Endothelial cell of umbilical vein (primary cell): ENCODE data around the gene AP4B1. TPM values are rescaled to one million over a fixed set of nuclear protein-coding genes. Genes with fewer than 3 reads are reported as not detected.

Source experiments
- BruUV-seq: library from RNA; stranded (reverse); fragments of 400-500 nt; replicated peaks from 2 replicates; lab custom pipeline; 2021; lab: Mats Ljungman, UMichigan
- CTCF ChIA-PET: fragments of 300-600, 350-600 bp; sonication (Branson Sonifier 250); formaldehyde crosslinking; loops from one replicate; lab custom pipeline; 2021; ENCODE audit warnings: antibody characterized with exemption, inconsistent platforms; lab: Charles Lee
- POLR2A ChIA-PET: fragments of 300-600, 350-600 bp; sonication (Branson Sonifier 250); formaldehyde crosslinking; loops from one replicate; lab custom pipeline; 2021; ENCODE audit warnings: antibody characterized with exemption, inconsistent platforms; lab: Charles Lee
- DNase-seq: peaks from one replicate; pipeline ENCODE4 v3.0.0-alpha.2; 2011; ENCODE audit warnings: low read depth, low spot score
- FAIRE-seq: peaks from 2 replicates; lab custom pipeline; 2011; peaks lifted over from hg19 to GRCh38; lab: Jason Lieb, UNC
- H2AFZ ChIP-seq: 2 replicates; pipeline ENCODE4 v1.6.0; 2012; ENCODE audit warnings: low read depth, low read length, control low read depth, inconsistent platforms
- H3K27ac ChIP-seq: 2 replicates; pipeline ENCODE4 v1.5.1; 2011; ENCODE audit warnings: low read depth, mild to moderate bottlenecking, control low read depth, low read length, moderate library complexity; ENCODE audit not compliant: insufficient read depth
- H3K27me3 ChIP-seq, 2 experiments: 2 replicates each; pipeline versions ENCODE4 v1.6.0 to v1.6.1; 2011; ENCODE audit warnings: low read length in 2 of 2, mixed read lengths in 1 of 2; ENCODE audit not compliant: control insufficient read depth in 2 of 2, insufficient read depth in 2 of 2
- H3K36me3 ChIP-seq, 2 experiments: 2 replicates in 1 of 2; 3 replicates in 1 of 2; pipeline ENCODE4 v1.5.1; 2011; ENCODE audit warnings: low read length in 2 of 2, mild to moderate bottlenecking in 1 of 2, moderate library complexity in 1 of 2; ENCODE audit not compliant: control insufficient read depth in 2 of 2, insufficient read depth in 2 of 2; ENCODE audit errors: extremely low read depth in 1 of 2
- H3K4me1 ChIP-seq: 3 replicates; pipeline ENCODE4 v1.5.1; 2011; ENCODE audit warnings: mild to moderate bottlenecking, low read length; ENCODE audit not compliant: control insufficient read depth, insufficient read depth; ENCODE audit errors: extremely low read depth
- H3K4me2 ChIP-seq: 2 replicates; pipeline ENCODE4 v1.6.1; 2011; ENCODE audit warnings: low read length, control low read depth, mixed read lengths; ENCODE audit not compliant: insufficient read depth
- H3K4me3 ChIP-seq, 3 experiments: fragments of 200-600 bp in 1 of 3; sonication (generic), shearing (Covaris generic) in 1 of 3; replicated peaks in 1 of 3; 2 replicates each; pipeline ENCODE4 v1.5.1; 2011 to 2016; ENCODE audit warnings: control low read depth in 3 of 3, low read length in 3 of 3, mild to moderate bottlenecking in 2 of 3, inconsistent platforms in 1 of 3, low read depth in 1 of 3, moderate library complexity in 1 of 3; ENCODE audit not compliant: insufficient read depth in 1 of 3
- H3K79me2 ChIP-seq: 2 replicates; pipeline ENCODE4 v1.6.0; 2012; ENCODE audit warnings: low read length, inconsistent platforms; ENCODE audit not compliant: control insufficient read depth, insufficient read depth
- H3K9ac ChIP-seq: replicated peaks from 2 replicates; pipeline ENCODE3; 2011; ENCODE audit warnings: low read length, control low read depth; ENCODE audit not compliant: insufficient read depth; ENCODE audit errors: extremely low read depth
- H3K9me1 ChIP-seq: replicated peaks from 3 replicates; pipeline ENCODE4 v1.6.0; 2011; ENCODE audit warnings: mild to moderate bottlenecking, low read length; ENCODE audit not compliant: control insufficient read depth, insufficient read depth; ENCODE audit errors: extremely low read depth
- H3K9me3 ChIP-seq: replicated peaks from 2 replicates; pipeline ENCODE4 v1.5.1; 2012; ENCODE audit warnings: low read length, inconsistent platforms; ENCODE audit not compliant: control insufficient read depth, insufficient read depth
- H4K20me1 ChIP-seq: replicated peaks from 2 replicates; pipeline ENCODE3; 2011; ENCODE audit warnings: mild to moderate bottlenecking, low read length; ENCODE audit not compliant: control insufficient read depth, insufficient read depth; ENCODE audit errors: extremely low read depth
- JUN ChIP-seq: IDR thresholded peaks from 2 replicates; pipeline ENCODE4 v1.6.1; 2011; ENCODE audit warnings: borderline replicate concordance, low read depth; ENCODE audit not compliant: insufficient read length, insufficient read depth
- MYC ChIP-seq: IDR thresholded peaks from one replicate; pipeline ENCODE4 v1.6.1; 2011; ENCODE audit warnings: mild to moderate bottlenecking, low read depth, low read length
- POLR2AphosphoS5 ChIP-seq: IDR thresholded peaks from 2 replicates; pipeline ENCODE4 v1.6.1; 2012; ENCODE audit warnings: low read depth, mild to moderate bottlenecking, control low read depth, low read length, moderate library complexity; ENCODE audit not compliant: insufficient read depth
- dilution Hi-C: fragments of 300-500 bp; cut with MboI; formaldehyde crosslinking; loops from one replicate; pipeline ENCODE4 v1.15.0; 2019; ENCODE audit warnings: low sequenced_read_pairs; ENCODE audit not compliant: extremely low pct_ligation_motif_present
- intact Hi-C: fragments of 100-400 bp; cut with micrococcal nuclease; formaldehyde crosslinking; loops from one replicate; pipeline ENCODE4 v1.10.0; 2022
- polyA plus RNA-seq, 4 experiments: library from polyadenylated mRNA; depleted of rRNA in 3 of 4; stranded (reverse) in 3 of 4; unstranded in 1 of 4; fragments of >200 nt; gene quantifications; 2 replicates each; pipeline versions ENCODE4 v1.2.1 to v1.2.3, GENCODE V29; 2011 to 2012; ENCODE audit warnings: missing spikeins in 1 of 4
- total RNA-seq: library from RNA; stranded (reverse); gene quantifications from 2 replicates; pipeline ENCODE4 v1.2.3, GENCODE V29; 2021
- TF ChIP-seq, protein P1 (sequence below): IDR thresholded peaks from 2 replicates; pipeline ENCODE4 v1.6.1; 2011; ENCODE audit not compliant: insufficient read depth, insufficient read length
- TF ChIP-seq, protein P2 (sequence below), 2 donors: IDR thresholded peaks; 1 replicate in 1 of 2; 2 replicates in 1 of 2; pipeline ENCODE4 v1.5.1; 2011; ENCODE audit warnings: low read length in 2 of 2, mild to moderate bottlenecking in 2 of 2, moderate library complexity in 2 of 2, control low read depth in 1 of 2, inconsistent platforms in 1 of 2, low read depth in 1 of 2; ENCODE audit not compliant: insufficient read depth in 1 of 2; ENCODE audit errors: extremely low read depth in 1 of 2

AP4B1 gene
- total and polyA plus RNA-seq, 2 donors (not counting 3 experiments of a cell fraction or from before 2014, with no cell fraction given) = 21.9 to 33.0 TPM

DNA sequence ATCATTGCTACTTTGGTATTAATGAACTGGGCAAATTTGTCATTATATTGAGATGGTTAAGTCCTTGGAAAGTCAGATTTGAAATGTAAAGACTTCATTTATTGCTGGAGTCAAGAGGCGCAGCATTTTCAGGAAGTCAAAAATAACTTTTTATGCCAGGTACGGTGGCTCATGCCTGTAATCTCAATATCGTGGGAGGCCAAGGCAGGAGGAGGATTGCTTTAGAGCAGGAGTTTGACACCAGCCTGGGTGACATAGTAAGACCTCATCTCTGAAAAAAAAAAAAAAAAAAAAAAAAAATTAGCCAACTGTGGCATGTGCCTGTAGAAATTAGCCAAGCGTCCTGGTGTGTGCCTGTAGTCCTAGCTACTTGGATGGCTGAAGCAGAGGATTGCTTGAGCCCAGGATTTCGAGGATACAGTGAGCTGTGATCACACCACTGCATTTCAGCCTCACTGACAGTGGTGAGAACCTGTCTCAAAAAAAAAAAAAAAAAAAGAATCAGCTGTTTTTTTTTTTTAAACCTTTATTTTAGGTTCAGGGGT, 30.0 kb upstream of the AP4B1 start:
- no peaks in the 10 kb centered on the region for H3K36me3 ChIP-seq
- H4K20me1 ChIP-seq = no peaks in the 10 kb centered on the region
- intact Hi-C loops (no loop called here), dilution Hi-C loops (no loop called here)
- no peak overlapping the region for H2AFZ ChIP-seq
- BruUV-seq = no TSS peak
- DNase-seq (no peak), FAIRE-seq (no peak)
- H3K79me2 ChIP-seq = peaks cover 94% of the 10 kb centered on the region
- H3K4me2 ChIP-seq = no peak overlapping the region
- H3K9me3 ChIP-seq = no peaks in the 10 kb centered on the region
- TF ChIP-seq MYC = no peak
- H3K9ac ChIP-seq = no peak overlapping the region
- H3K27ac ChIP-seq = no peak overlapping the region
- ChIA-PET POLR2A (no interaction called here), CTCF (interaction anchor here (0.9 to 2.0 kb wide), 5 partner anchors 12 to 99 kb away, joined by 3 to 6 read pairs (median 6); partner anchors contain the start of genes AP4B1, DCLRE1B and OLFML3)
- peaks cover 35% of the 10 kb centered on the region for H3K4me1 ChIP-seq
- no peak overlapping the region for H3K4me3 ChIP-seq
- no peaks in the 10 kb centered on the region for H3K9me1 ChIP-seq
- no peaks in the 10 kb centered on the region for H3K27me3 ChIP-seq

DNA sequence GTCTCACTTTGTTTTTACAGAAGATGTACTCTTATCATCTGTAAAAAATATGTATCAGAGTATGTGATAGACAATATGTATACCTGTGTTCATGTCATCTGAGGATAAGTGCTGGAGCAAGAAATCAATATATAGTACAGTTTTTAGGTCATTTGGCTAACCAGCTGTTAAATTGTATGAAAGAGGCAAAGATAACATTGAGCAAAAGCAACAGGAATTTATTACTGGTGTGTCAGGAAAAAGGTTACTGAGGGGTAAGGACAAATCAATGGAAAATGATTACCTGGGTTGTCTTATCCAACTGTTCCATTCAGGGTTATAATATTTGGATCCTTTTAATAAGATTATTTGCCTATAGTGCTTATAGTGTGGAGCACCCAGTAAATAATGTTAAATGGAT, 29.4 kb upstream of the AP4B1 start:
- no peaks in the 10 kb centered on the region for H4K20me1 ChIP-seq
- FAIRE-seq = no peak
- no peaks in the 10 kb centered on the region for H3K36me3 ChIP-seq
- no peak overlapping the region for H3K4me3 ChIP-seq
- dilution Hi-C loops = no loop called here
- H3K27ac ChIP-seq = no peak overlapping the region
- no peak overlapping the region for H3K9ac ChIP-seq
- BruUV-seq = no TSS peak
- TF ChIP-seq, protein P1, sequence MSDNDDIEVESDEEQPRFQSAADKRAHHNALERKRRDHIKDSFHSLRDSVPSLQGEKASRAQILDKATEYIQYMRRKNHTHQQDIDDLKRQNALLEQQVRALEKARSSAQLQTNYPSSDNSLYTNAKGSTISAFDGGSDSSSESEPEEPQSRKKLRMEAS = no peak
- TF ChIP-seq POLR2AphosphoS5 = no peak
- TF ChIP-seq, protein P2, sequence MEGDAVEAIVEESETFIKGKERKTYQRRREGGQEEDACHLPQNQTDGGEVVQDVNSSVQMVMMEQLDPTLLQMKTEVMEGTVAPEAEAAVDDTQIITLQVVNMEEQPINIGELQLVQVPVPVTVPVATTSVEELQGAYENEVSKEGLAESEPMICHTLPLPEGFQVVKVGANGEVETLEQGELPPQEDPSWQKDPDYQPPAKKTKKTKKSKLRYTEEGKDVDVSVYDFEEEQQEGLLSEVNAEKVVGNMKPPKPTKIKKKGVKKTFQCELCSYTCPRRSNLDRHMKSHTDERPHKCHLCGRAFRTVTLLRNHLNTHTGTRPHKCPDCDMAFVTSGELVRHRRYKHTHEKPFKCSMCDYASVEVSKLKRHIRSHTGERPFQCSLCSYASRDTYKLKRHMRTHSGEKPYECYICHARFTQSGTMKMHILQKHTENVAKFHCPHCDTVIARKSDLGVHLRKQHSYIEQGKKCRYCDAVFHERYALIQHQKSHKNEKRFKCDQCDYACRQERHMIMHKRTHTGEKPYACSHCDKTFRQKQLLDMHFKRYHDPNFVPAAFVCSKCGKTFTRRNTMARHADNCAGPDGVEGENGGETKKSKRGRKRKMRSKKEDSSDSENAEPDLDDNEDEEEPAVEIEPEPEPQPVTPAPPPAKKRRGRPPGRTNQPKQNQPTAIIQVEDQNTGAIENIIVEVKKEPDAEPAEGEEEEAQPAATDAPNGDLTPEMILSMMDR (IDR thresholded peaks at IDR 0.05; ENCODE audit: extremely low read depth in 1 of 2, insufficient read depth in 1 of 2, low read depth in 1 of 2, low read length in 2 of 2) = no peak
- TF ChIP-seq JUN = no peak
- ChIA-PET POLR2A (no interaction called here), CTCF (interaction anchor here (0.7 to 2.0 kb wide), 5 partner anchors 12 to 43 kb away, joined by 3 to 6 read pairs (median 4); partner anchors contain the start of genes AP4B1 and DCLRE1B)
- peaks cover 89% of the 10 kb centered on the region for H3K79me2 ChIP-seq
- intact Hi-C loops = no loop called here
- H3K4me1 ChIP-seq = peaks cover 35% of the 10 kb centered on the region
- no peak overlapping the region for H3K4me2 ChIP-seq
- no peaks in the 10 kb centered on the region for H3K9me1 ChIP-seq
- no peak for DNase-seq
- no peak overlapping the region for H2AFZ ChIP-seq
- no peaks in the 10 kb centered on the region for H3K27me3 ChIP-seq
- no peaks in the 10 kb centered on the region for H3K9me3 ChIP-seq
